T-helper 1 cell treated with Interleukin-12 subunit alpha and Interleukin-12 subunit beta and Interleukin-4 antibody, amounts not matched to agents 30 μg/mL and 1 μg/mL, for 36 hours (primary cell): ENCODE measurements around the gene BTN1A1.
"Not testable (repeated sequence)": the region's sequence is repeated elsewhere in the genome, so short reads cannot be mapped to it uniquely, and the experiment has no call there.

Experiments used
- H3K27ac Mint-ChIP-seq: one replicate; pipeline ENCODE4 v1.8.0; 2021; ENCODE audit warnings: mild to moderate bottlenecking, mixed read lengths
- H3K27me3 Mint-ChIP-seq: one replicate; pipeline ENCODE4 v1.8.0; 2021; ENCODE audit warnings: low read depth, mixed read lengths
- H3K36me3 Mint-ChIP-seq: one replicate; pipeline ENCODE4 v1.8.0; 2021; ENCODE audit warnings: low read depth, mixed read lengths
- H3K4me1 Mint-ChIP-seq: one replicate; pipeline ENCODE4 v1.8.0; 2021; ENCODE audit warnings: low read depth, mixed read lengths
- H3K4me3 Mint-ChIP-seq: one replicate; pipeline ENCODE4 v1.8.0; 2021; ENCODE audit warnings: mild to moderate bottlenecking, moderate library complexity, mixed read lengths
- H3K9me3 Mint-ChIP-seq: one replicate; pipeline ENCODE4 v1.8.0; 2021; ENCODE audit warnings: mixed read lengths

BTN1A1 gene

DNA sequence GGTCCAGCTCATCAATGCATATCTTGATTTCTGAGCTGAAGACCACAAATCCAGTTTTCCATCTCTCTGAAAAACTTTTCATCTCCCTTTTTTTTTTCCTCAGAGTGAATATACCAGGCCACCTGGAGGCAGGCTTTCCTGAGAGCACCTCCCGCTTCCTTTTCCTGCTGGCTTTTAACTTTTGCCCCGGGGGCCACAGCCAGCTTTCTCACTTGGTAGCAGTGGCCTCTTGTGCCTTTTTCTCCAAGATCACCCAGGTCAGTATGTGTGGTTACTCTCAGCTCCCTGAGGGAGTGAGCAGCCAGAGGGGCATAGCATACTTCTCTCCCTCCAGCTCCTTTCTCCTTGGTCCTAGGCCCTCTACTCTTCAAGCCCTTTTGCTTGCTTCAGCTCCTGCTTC lies at the start of gene BTN1A1:
Gene BTN1A1, plus strand, starts transcription at position 202 of the 400 bp plus-strand sequence. CDS start 984 bp downstream, outside the sequence.
- Mint-ChIP-seq H3K27ac (no peak within 1 kb of the TSS), H3K4me3 (peak within 1 kb of the TSS; percentile 20), H3K36me3 (peaks cover 4% of the 10 kb centered on the region), H3K4me1 (peaks cover 23% of the 10 kb centered on the region), H3K27me3 (peaks cover 50% of the 10 kb centered on the region), H3K9me3 (no peaks in the 10 kb centered on the region)

DNA sequence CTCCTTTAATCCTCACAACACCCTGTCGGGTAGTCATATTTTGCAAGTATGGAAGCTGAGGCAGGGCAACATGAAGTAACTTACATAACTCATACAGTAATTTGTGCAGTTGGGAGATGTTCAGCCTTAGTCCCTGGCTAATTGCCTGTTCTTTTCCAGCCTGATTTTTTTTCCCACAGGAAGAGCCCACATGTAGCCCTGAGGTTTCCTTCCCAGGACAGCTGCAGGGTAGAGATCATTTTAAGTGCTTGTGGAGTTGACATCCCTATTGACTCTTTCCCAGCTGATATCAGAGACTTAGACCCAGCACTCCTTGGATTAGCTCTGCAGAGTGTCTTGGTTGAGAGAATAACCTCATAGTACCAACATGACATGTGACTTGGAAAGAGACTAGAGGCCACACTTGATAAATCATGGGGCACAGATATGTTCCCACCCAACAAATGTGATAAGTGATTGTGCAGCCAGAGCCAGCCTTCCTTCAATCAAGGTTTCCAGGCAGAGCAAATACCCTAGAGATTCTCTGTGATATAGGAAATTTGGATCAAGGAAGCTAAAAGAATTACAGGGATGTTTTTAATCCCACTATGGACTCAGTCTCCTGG lies 47.4 kb upstream of the BTN1A1 start:
- H3K9me3 Mint-ChIP-seq: no peaks in the 10 kb centered on the region
- H3K36me3 Mint-ChIP-seq: peaks cover 45% of the 10 kb centered on the region
- no peak overlapping the region for H3K27ac Mint-ChIP-seq
- peaks cover 14% of the 10 kb centered on the region for H3K4me1 Mint-ChIP-seq
- H3K27me3 Mint-ChIP-seq: no peaks in the 10 kb centered on the region
- H3K4me3 Mint-ChIP-seq: no peak overlapping the region

GRCh38 chr6:26454631-26455030 lies 45.5 kb upstream of the BTN1A1 start:
- Mint-ChIP-seq H3K36me3 (peaks cover 40% of the 10 kb centered on the region), H3K9me3 (no peaks in the 10 kb centered on the region), H3K27me3 (no peaks in the 10 kb centered on the region), H3K27ac (no peak overlapping the region), H3K4me3 (no peak overlapping the region), H3K4me1 (peaks cover 21% of the 10 kb centered on the region)

DNA sequence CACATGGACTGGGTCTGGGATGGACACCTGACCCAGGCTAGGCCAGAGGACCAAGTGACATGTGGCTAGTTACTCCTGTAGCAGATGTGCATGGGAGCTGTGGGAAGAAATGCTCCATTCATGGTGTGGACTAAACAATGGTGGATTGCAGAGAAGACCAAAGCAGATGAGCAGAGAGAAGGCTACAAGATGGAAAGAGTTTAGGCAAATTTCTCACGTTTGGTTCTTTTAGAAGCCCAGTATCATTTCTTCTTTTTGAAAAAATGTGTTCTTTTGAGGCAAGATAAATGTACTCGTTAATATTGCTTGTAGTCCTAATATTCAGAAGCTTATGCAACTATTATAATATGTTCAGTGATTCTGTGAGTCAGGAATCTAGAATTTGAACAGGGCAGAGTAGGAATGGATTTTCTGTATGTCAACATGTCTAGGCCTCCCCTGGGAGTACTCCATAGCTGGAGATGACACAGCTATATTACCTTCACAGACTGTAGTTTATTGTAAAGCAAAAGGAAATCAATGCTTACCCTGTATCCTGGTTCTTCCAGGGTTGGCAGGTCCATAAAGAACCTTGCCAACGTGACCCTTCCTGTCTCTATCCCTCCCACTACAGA lies 44.6 kb upstream of the BTN1A1 start:
- Mint-ChIP-seq H3K36me3 (peaks cover 40% of the 10 kb centered on the region), H3K27me3 (no peaks in the 10 kb centered on the region), H3K9me3 (no peaks in the 10 kb centered on the region), H3K4me3 (no peak overlapping the region), H3K4me1 (peaks cover 29% of the 10 kb centered on the region), H3K27ac (no peak overlapping the region)

DNA sequence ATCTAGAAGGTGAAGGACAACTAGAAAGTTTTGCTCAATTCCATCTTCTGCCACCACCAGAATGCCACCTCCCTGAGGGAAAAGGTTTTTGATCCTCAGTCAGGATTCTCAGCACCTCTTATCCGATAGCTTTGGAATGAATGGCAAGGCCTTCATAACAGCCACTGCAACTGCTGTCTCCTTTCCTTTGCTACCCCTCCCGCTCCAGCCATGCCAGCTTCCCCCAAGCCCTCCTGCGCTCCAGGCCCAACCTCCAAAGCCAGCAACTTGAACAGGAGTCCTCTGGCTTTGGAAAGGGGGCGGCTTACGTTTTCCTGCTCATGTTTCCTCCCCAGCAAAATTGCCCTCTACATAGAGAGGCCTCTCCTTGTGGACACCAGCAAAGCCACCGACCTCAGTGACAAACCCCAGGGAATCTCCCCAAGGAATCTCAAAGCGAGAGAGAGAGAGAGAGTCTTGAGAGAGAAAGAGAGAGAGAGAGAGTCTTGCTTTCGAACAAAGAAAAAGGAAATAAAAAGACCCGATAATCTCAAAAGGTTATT lies 42.8 kb upstream of the BTN1A1 start:
- H3K27me3 Mint-ChIP-seq: no peaks in the 10 kb centered on the region
- H3K4me3 Mint-ChIP-seq: peak overlapping the region; percentile 98
- peaks cover 35% of the 10 kb centered on the region for H3K36me3 Mint-ChIP-seq
- no peaks in the 10 kb centered on the region for H3K9me3 Mint-ChIP-seq
- peaks cover 39% of the 10 kb centered on the region for H3K4me1 Mint-ChIP-seq
- peak overlapping the region; percentile 95 for H3K27ac Mint-ChIP-seq

DNA sequence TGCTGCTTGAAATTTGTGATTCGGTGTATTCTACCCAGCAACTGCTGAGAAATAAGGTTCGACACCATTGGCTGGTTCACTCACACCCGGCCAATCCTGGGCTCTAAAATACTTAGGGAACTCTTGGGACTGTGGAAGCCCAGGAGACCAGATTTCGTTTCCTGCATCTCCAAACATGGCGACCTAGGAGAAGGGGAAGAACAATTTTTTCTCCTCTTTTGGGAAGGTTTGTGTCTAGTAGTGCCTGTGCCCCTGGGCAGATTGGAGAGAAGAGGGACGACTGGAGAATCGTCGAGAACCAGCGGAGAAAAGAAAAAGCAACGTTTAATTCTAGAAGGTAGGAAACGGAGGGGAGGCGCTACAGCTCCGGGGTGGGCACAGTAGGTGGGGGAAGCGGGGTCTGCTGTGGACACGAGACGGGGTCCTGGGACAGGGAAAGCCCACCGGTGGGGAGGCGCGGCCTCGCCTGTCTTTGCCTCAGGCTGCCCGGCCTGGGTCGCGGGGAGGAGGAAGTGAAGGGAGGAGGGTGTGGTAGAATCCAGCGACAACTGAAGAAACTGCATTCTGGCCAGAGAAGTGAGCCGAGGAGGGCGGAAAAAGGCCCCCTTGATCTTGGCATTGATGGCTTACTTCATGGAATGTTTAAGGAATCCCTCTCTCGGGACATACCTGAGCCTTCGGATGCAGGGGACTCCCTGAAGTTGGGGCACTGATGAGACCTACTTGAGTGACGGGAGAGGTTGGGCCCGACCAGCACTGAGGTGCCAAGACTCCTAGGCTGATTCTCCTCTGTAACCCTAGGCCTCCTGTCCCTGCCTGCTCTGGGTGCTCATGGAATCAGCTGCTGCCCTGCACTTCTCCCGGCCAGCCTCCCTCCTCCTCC lies 42.1 kb upstream of the BTN1A1 start, which contains the start of gene BTN2A1:
Gene BTN2A1, plus strand, starts transcription at position 150 of the 883 bp plus-strand sequence. Its CDS starts 682 bp downstream, at position 832.
- Mint-ChIP-seq H3K4me3 (peak within 1 kb of the TSS; percentile 98), H3K36me3 (peaks cover 38% of the 10 kb centered on the region), H3K9me3 (no peaks in the 10 kb centered on the region), H3K27me3 (no peaks in the 10 kb centered on the region), H3K4me1 (peaks cover 42% of the 10 kb centered on the region), H3K27ac (peak within 1 kb of the TSS; percentile 95)

- Mint-ChIP-seq H3K9me3 (no peaks in the 10 kb centered on the region), H3K27ac (peak overlapping the region; percentile 67)
Observed at GRCh38 chr6:26459023-26459810, 40.9 kb upstream of the BTN1A1 start.

DNA sequence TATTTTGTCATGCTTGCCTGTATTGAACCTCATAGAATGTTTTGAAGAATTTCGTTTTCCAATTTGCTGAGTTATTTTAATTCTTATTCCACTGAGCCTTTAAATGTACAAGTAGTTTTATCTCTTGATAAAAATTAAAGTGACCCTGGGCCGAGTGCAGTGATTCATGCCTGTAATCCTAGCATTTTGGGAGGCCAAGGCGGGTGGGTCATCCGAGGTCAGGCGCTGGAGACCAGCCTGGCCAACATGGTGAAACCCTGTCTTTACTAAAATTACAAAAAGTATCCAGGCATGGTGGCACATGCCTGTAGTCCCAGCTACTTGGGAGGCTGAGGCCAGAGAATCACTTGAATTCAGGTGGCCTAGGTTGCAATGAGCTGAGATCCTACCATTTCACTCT lies 38.8 kb upstream of the BTN1A1 start:
- peaks cover 57% of the 10 kb centered on the region for H3K4me1 Mint-ChIP-seq
- not testable (repeated sequence) for H3K9me3 Mint-ChIP-seq, H3K27ac Mint-ChIP-seq, H3K27me3 Mint-ChIP-seq
- H3K36me3 Mint-ChIP-seq: peaks cover 64% of the 10 kb centered on the region
- H3K4me3 Mint-ChIP-seq: peak overlapping the region; percentile 28

More at GRCh38 chr6:26459023-26459810, 40.9 kb upstream of the BTN1A1 start:
- Mint-ChIP-seq H3K4me1 (peaks cover 52% of the 10 kb centered on the region), H3K4me3 (peak overlapping the region; percentile 87), H3K36me3 (peaks cover 47% of the 10 kb centered on the region), H3K27me3 (no peaks in the 10 kb centered on the region)

DNA sequence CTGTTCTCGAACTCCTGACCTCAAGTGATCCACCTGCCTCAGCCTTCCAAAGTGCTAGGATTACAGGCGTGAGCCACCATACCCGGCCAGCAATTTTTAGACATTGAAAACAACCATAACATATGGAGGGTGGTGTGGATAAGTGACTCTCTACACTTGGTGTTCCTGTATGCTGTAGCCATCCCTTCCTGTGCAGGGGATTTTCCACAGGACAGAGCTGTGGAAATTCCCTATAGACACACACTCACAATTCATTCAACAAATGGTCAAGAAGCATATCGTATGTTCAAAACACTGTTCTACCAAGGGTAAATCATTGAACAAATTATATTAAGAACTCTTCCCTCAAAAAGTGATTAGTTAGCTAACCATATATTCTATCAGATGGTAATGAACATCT lies 36.1 kb upstream of the BTN1A1 start:
- Mint-ChIP-seq H3K4me3 (no peak overlapping the region), H3K9me3 (no peaks in the 10 kb centered on the region), H3K36me3 (peaks cover 79% of the 10 kb centered on the region), H3K4me1 (peaks cover 42% of the 10 kb centered on the region), H3K27me3 (no peaks in the 10 kb centered on the region), H3K27ac (peak overlapping the region; percentile 62)

- Mint-ChIP-seq H3K27ac (peak overlapping the region; percentile 62), H3K4me3 (no peak overlapping the region), H3K27me3 (no peaks in the 10 kb centered on the region), H3K9me3 (no peaks in the 10 kb centered on the region), H3K36me3 (peaks cover 77% of the 10 kb centered on the region), H3K4me1 (peaks cover 36% of the 10 kb centered on the region)
Observed at GRCh38 chr6:26464416-26465131, 35.5 kb upstream of the BTN1A1 start.

DNA sequence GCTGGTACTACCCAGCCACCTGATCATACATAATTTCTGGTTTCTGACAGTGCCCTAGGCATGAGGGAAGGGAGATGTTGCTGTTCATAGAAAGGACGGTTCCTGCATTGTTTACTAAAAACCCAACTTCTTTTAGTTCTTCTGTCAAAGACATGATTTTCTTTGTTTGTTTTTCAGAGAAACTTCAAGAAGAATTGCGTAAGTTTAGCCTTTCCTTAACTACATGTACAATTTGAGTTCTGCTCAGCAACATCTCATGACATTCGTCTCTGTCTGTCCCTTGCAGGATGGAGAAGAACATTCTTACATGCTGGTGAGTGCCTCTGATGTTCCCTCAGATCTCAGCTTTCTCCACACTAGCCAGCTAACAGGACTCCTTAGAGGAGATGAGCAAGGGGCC lies 34.3 kb upstream of the BTN1A1 start:
- Mint-ChIP-seq H3K36me3 (peaks cover 70% of the 10 kb centered on the region), H3K9me3 (no peaks in the 10 kb centered on the region), H3K27ac (no peak overlapping the region), H3K4me1 (peaks cover 26% of the 10 kb centered on the region), H3K27me3 (no peaks in the 10 kb centered on the region), H3K4me3 (no peak overlapping the region)

DNA sequence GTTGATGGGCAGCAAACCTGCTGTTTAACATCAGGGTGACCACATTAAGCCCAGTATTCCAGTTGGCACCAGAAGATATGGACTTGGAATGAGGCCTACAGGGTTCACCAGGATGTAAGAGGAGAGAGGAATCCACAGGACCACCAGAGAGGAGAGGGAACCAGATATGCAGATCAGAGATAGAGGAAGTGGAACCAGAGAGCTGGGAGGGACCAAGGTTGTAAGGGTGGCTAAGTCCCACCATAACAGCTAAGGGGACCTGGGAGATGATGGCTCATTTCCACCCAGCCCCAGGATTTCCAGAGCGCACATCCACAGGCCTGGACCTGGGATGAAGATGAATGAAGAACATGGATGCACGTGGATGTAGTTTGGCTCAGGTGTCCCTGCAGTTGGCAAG lies 31.3 kb upstream of the BTN1A1 start:
- Mint-ChIP-seq H3K9me3 (peaks cover 12% of the 10 kb centered on the region), H3K4me3 (no peak overlapping the region), H3K4me1 (peaks cover 19% of the 10 kb centered on the region), H3K36me3 (peaks cover 67% of the 10 kb centered on the region), H3K27me3 (no peaks in the 10 kb centered on the region), H3K27ac (peak overlapping the region; percentile 15)

- no peak overlapping the region for H3K4me3 Mint-ChIP-seq
- peaks cover 12% of the 10 kb centered on the region for H3K9me3 Mint-ChIP-seq
- no peaks in the 10 kb centered on the region for H3K27me3 Mint-ChIP-seq
- H3K4me1 Mint-ChIP-seq: peaks cover 21% of the 10 kb centered on the region
- H3K36me3 Mint-ChIP-seq: peaks cover 57% of the 10 kb centered on the region
- H3K27ac Mint-ChIP-seq: no peak overlapping the region
Observed at GRCh38 chr6:26470643-26471042, 29.5 kb upstream of the BTN1A1 start.
